HG02970 (cell line): ENCODE measurements around the gene SLC25A21.

Experiments used
- ATAC-seq: cut with Tn5 transposase; IDR thresholded peaks from one replicate; pipeline ENCODE4 v1.9.1; 2021; ENCODE audit warnings: mild to moderate bottlenecking, moderate library complexity, moderate number of reproducible peaks; ENCODE audit not compliant: unreplicated experiment, low FRiP score

Gene SLC25A21

DNA sequence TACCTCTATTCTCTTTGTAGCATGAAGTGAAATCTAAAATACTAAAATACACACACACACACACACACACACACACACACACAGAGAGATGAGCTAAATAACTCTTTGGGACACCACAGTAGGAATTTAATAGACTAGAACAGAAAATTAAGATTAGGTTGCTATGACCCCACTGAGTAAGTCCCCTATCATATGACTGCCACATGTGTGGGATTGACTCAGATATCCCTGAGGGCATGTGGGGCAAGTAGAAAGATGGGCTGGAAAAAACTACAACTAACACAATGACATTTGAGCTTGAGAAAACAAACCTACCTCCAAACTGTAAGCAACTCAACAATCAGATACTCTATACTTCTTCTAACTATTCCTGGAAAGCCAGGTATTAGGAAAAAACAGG, 27.0 kb downstream of the SLC25A21 start:
- ATAC-seq: no peak

DNA sequence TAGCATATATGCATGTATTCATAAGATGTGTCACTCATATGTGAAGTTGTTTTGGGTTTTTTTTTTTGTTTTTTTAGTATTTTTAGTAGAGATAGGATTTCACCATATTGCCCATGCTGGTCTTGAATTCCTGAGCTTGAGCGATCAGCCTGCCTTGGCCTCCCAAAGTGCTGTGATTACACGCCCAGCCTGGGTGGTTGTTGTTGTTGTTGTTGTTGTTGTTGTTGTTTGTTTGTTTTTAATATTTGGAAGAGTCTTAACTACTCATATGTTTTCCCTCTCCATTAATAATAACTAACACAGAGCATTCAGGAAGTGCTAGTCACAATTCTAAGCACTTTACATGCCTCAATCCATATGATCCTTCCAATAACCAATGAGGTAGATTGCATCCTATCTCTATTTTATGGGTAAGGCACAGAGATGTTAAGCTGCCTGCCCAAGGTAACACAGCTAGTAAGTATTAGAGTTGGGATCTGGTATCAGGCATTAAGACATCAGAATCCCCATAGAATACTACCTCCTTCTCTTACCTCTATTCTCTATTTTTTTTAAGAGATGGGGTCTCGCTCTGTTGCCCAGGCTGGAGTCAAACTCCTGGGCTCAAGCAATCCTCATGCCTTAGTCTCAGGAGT, 27.6 kb downstream of the SLC25A21 start:
- no peak for ATAC-seq

DNA sequence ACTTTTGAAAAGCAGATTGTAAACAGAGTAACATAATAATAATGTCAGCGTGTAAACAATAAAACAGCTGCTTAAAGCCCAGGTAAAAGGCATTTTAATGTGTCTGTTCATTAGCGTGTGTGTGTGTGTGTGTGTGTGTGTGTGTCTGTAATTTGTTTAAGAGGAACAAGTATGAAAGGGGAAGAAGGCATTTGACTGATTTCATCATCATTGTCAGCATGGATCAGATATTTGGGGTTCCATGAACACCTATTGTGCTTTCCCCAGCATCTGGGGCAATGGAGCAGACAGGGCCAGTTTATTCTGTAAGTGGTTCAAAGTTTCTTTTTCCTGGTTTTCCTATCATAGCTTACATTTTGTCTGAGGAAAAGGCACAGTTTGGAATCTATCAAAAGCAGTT, 28.9 kb downstream of the SLC25A21 start:
- ATAC-seq: no peak

DNA sequence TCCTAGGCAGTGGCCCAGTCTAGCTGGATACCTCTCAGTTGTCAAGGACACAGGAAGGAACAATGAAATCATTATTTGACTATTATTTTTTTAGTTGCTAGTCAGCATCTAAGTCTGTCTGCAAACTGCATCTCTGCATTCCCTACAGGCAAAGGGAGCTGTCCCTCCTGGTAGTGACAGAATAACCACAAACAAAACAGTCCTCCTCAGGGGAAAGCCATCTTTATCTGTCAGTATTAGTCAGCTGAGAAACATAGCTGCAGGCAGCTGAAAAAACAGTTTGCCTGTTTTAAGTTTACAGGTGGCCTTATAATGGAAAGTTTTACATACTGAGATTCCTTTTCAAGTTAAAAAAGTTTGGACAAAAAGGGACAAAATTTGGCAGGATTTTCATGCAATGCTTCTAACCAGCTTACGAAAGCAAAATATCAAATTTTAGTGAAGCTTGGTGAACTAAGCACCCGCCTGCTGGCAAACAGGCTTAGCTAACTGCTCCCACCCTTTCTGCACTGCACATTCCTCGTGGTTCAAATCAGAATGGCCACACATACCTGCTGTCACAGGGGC, 29.5 kb downstream of the SLC25A21 start:
- no peak for ATAC-seq

DNA sequence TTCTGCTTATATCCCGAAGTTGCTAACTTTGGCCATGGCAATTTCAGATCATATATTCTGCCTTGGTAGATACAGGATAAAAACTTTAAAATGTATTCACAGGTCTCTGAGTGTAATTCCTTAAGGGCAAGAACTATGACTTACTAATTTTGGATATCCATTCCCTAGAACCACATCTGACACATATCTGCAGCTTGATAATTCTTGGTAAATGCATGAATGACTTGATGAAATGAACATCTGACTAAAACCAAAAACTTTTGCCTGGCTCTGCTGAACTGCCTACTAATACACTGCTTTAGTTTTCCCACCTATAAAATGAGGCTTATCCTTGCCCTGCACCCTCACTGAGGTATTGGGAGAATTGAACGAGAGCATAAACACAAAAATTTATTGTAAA, 32.2 kb downstream of the SLC25A21 start:
- ATAC-seq: no peak

DNA sequence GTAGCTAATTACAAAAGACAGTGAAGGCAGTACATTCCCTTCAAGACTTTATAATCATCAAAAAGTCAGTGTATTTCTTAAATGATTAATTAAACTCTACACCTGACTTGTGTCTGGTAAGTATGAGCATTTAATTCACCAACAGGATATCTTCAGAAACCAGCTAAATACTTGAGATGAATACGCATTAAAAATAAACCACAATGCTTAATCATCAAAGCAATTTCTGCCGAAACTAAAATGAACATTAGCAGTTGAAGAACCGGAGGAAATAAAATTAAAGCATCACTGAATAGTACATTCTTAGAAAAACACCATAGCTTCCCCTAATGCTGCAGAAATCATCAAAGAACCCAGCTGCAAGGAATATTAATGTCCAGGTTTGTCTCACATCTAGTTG, 32.7 kb downstream of the SLC25A21 start:
- no peak for ATAC-seq

DNA sequence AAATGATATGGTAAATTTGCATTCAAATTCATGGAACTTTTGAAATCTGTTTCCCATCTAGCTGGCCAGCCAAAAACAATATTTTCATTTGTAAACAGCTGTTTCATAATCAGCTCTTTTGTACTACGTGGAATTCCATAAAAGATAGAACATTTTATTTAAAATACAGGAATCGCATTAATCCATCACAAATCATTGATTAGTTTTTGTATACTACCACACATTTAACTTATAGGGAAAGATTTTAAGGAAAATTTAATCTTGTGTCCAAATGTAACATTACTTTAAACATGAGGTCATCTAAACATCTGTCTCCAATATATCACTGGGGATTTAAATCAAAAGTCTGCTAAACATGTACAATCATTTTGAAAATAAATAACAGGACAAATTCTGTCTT, 33.5 kb downstream of the SLC25A21 start:
- no peak for ATAC-seq

DNA sequence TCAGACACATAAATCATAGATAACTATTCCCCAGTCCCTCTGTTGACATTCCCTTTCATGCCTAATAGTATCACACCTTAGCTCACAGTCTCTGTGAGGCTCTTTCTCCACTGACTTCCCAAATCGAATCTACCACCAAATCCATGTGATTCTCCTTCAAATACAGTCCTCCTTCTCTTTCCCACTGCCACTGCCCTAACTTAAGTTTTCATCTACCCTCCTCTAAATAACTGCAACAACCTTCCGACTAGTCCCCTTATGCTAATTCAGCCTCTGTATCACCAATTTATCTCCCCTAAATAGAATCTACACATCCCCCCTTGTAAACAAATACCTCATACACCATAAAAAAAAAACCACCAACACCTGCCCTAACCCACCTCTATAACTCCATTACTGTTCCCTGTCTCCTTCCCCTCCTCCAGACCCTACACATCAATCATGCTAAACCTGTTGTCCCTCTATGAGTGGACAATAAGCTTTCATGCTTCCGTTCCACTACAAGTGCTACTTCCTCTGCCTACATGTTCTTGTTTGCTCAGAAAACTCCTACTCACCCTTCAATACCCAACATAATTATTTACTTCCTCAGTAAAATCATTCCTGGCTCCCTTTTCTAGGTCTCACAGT, 39.0 kb downstream of the SLC25A21 start:
- no peak for ATAC-seq

DNA sequence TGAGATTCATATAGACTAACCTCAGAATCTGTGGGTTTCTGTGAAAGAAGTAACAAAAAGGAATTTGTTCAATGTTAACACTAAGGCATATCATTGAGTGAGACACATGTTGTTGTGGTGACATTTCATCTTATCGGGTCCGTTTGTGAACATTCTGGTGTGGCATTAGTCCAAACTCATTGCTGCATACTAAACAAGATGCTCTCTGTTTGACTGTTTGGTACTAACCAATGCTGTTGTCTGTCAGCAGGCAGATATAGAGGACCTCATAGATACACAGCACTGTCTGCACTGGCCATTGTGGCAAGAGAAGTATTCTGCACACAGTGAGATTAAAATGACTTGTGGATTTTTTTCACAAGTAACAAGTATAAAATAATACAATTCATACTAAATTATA, 41.2 kb downstream of the SLC25A21 start:
- ATAC-seq: no peak

DNA sequence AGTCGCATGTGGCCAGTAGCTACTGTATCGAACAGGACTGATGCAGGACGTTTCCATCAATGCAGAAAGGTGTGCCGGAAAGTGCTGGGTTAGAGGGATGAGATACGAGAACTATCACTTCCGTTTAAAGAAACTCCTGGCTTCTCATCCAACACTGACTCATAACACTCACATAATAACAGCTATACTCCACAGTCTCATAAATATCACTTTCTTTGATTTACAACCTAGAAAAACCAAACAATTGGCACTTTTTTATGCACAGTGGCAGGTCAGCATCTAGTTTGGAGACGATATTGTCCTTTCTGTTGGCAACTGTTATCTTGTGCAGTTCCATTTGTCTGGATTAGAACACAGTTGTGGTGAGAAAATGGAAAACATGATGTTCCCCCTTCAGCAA, 43.4 kb downstream of the SLC25A21 start:
- no peak for ATAC-seq

DNA sequence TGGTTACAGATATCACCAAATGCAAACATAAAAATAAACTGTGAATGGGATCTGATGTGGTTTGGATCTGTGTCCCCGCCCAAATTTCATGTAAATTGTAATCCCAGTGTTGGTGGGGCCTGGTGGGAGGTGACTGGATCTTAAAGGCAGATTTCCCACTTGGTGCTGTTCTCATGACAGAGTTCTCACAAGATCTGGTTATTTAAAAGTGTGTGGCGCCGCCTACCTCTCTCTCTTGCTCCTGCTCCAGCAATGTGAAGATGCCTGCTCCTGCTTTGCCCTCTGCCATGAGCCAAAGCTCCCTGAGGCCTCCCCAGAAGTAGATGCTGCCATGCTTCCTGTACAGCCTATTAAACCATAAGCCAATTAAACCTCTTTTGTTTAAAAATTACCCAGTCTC, 47.8 kb downstream of the SLC25A21 start:
- ATAC-seq: no peak

DNA sequence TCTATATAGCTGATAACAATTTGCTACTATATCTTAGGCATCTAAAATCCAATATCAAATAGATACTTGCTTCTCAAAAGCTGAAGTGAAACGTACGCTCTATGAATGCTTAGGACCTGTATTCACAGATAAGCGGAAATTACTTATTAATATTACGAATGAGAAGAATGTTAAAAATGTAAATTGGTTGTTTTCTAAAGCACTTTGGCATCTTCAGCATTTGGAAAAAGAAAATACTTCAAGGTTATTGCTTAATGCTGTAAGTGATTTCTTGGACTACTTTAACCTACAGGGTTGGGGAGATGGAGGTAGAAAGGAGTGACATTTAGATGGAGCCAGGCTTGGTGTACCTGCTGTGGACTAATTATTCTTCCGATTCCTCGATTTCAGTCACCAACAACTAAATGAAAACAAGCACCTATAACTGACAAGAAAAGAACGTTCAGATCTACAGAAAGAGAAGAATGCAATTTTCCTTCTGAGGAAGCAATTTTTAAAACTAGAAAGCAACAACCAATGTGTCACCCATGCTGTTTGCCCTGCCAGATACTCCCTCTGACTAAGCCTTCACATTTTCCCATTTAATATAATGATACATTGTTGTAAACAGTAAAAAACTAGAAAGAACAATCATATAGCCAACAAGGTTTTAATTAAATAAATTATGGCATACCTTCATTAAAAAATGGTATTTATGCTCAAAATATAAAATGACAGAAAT, 49.3 kb downstream of the SLC25A21 start:
- no peak for ATAC-seq

DNA sequence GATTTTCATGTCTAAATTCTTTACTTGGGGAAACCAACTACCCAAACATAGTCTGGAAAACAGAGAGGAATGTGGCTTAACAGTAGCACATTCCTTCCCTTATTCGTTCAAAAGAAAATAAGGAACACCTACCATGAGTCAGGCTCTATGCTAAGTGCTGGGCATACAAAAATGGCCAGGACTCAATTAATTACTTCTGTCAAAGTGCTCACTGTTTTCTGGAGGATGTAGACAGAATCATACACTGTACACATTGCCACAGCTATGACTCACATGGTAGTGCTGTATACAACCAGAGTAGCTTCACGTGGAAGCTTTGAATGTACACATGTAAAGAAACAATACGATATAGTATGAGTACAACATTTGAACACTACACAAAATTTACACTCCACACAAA, 50.1 kb downstream of the SLC25A21 start:
- ATAC-seq: no peak

DNA sequence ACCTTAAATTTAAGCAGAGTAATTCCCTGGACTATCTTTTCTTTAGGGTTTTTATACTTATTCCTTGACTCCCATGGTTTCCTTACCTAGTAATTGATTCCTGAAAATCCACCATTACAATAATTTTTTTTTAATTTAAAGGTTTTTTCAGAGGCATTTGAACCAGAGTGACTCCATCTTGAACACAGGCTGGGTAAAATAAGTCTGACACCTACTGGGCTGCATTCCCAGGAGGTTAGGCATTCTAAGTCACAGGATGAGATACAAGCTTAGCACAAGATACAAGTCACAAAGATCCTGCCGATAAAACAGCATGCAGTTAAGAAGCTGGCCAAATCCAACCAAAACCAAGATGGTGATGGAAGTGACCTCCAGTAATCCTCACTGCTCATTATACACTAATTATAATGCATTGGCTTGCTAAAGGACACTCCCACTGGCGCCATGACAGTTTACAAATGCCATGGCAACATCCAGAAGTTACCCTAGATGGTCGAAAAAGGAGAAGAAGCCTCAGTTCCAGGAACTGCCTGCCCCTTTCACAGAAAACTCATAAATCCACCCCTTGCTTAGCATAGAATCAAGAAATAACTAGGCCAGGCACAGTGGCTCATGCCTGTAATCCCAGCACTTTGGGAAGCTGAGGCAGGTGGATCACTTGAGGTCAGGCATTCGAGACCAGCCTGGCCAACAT, 53.6 kb downstream of the SLC25A21 start:
- no peak for ATAC-seq

DNA sequence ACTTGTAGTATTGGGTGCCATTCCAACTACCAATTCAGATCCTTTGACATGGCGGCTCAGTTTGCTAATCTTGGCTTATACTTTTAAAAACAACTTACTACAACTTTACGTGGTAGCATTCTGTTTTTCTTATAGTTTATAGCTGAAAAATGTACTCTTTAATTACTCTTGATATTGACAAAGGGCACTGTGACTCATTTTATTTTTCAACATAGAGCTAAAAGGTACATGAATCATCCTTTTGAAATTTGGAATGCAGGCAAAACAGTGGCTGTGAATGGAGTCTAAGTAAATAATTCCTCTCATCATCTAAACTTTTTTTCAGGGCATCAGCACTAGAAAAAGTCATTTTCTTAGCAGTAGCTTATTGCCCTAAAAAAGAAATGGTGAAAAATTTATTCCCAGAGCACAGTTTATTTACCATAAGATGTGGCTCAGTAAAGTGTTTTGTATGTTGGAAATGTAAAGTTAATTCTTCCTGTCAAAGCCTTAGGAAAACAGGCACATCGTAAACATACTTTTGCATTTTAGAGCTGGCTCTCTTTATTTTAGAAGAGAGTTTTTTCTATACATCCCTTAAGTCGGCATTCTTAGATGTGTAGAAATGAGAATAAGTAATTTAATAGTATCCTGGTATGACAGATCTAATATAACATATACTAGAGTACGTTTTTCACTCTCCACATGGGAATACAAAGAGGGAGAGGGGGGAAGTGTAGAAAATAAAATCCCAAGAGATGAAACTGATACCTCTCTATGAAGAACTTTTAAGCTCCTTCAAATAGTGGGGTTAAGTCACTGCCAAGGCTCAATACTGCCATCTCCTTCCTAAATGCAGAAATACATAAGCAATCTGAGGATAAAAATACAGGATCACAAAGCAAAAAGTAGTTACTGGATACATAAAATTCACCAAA, 55.2 kb downstream of the SLC25A21 start:
- no peak for ATAC-seq

DNA sequence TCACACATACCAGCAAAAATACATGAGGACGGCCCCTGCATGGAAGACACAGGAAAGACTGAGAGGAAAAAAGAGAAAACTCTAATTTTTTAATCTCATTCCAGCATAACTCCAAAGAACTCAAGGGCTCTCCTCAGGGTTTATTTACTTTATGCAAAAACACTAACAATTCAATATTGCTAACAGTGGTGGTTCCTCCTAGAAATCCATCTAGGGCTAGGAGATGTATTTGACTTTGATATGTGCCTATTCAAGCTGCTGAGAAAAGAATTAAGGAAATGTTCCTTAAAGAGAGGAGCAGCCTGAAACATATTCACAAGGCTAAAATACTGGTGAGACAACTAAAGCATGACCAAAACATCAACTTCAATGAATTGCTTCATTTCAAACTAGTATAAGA, 57.0 kb downstream of the SLC25A21 start:
- ATAC-seq: no peak

DNA sequence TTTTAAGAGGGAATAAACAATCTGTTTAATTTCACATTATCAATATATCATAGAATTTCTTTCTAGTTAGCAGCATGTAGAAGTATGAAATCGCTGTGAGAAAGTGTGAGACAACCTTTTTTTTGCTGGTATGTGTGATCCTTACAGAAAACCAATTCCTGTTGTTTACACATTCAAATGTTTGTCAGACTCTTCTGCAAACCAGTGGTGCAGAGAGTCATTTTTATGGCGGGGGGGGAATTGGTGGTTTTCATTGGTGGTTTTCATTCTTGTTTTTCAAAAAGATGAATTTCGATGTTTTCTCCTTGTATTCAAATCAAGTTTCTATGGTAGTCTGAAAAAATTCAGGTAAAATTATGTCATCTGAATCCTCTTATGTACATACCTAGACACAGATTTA, 57.8 kb downstream of the SLC25A21 start:
- no peak for ATAC-seq

DNA sequence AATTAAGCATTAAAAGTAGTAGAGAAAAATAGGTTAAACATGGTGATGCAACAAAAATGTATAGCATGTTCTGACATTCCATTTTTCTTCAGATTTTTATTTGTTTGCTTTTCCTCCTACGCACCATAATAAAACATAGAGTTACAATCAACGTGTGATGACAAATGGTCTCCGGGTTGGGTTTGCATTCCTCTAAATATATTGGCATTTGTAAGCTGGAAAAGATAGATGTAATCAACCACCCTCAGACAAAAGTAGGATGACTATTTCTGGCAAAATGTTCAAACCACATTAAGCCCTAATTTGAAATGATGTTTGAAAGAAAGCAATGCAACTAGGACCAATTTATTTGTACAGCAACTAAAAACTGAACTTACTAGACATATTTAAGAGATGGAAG, 58.4 kb downstream of the SLC25A21 start:
- no peak for ATAC-seq

DNA sequence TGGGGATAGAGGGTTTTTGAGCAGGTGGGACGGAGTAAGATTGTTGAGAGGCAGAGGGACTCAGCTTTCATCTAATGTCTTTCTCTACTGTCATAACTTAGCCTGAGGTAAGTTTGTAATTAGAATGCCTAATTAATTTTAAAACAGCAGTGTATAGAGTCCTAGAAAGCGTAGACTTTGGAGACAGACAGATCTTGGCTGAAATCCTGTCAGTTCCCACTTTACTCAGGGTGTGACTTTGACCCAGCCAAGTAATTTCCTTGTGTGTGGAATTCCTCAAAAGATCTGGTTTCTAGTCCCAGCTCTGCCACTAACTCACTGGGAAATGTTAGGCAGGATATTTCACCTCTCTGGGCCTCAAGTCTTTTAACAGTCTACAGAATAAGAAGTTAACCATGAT, 74.3 kb downstream of the SLC25A21 start:
- no peak for ATAC-seq

DNA sequence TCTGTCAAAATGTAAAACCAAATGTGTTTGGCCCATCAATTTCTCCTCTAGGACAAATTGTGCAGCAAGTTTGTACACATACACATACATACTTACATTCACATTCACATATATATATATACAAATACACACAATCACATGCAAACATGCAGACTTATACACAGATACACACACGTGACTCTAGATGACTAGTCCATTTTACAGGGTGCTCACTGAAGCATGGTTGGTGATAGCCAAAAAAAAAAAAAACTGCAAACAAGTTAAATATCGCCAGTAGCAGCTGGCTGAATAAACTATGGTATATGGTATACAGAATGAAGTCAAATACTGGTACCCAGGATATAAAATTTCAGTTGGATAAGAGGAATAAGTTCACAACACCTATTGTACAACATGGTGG, 77.9 kb downstream of the SLC25A21 start:
- no peak for ATAC-seq
